HepG2 (cell line): ENCODE data around the gene NABP1. TPM values are rescaled to one million over a fixed set of nuclear protein-coding genes. Genes with fewer than 3 reads are reported as not detected.

Experiments used
- ARID5B ChIP-seq: IDR thresholded peaks from 2 replicates; pipeline ENCODE4 v1.4.0; 2020; ENCODE audit warnings: mild to moderate bottlenecking, missing genetic modification reagents
- ASH2L ChIP-seq: fragments of 300-600, 200-600 bp; sonication (generic); IDR thresholded peaks from 2 replicates; pipeline ENCODE4 v1.7.0; 2017; ENCODE audit warnings: low read depth, mild to moderate bottlenecking, moderate library complexity, mixed read lengths, low read length; ENCODE audit not compliant: insufficient read length
- DZIP1 ChIP-seq: sonication (generic); formaldehyde crosslinking; IDR thresholded peaks from 2 replicates; pipeline ENCODE4 v1.5.0; 2020; ENCODE audit warnings: mild to moderate bottlenecking, missing genetic modification reagents
- GPN1 ChIP-seq: sonication (generic); formaldehyde crosslinking; IDR thresholded peaks from 2 replicates; pipeline ENCODE4 v1.5.1; 2020; ENCODE audit warnings: missing genetic modification reagents, borderline replicate concordance
- HDAC1 ChIP-seq: sonication (generic); formaldehyde crosslinking; IDR thresholded peaks from 2 replicates; pipeline ENCODE4 v1.5.1; 2020; ENCODE audit warnings: mild to moderate bottlenecking, missing genetic modification reagents
- HNF4A ChIP-seq: sonication (generic); formaldehyde crosslinking; IDR thresholded peaks from 2 replicates; pipeline ENCODE4 v1.4.0; 2020; ENCODE audit warnings: missing genetic modification reagents
- NR0B2 ChIP-seq: sonication (generic); formaldehyde crosslinking; IDR thresholded peaks from 2 replicates; pipeline ENCODE4 v1.4.0; 2020; ENCODE audit warnings: mild to moderate bottlenecking, missing genetic modification reagents
- RBFOX2 ChIP-seq: fragments of 200-400 bp; formaldehyde crosslinking; IDR thresholded peaks from 2 replicates; pipeline ENCODE4 v1.6.1; 2017; ENCODE audit warnings: low read depth, mild to moderate bottlenecking, low read length
- SCMH1 ChIP-seq: sonication (generic); formaldehyde crosslinking; IDR thresholded peaks from 2 replicates; pipeline ENCODE4 v1.9.0; 2021; ENCODE audit warnings: missing genetic modification reagents, mild to moderate bottlenecking, borderline replicate concordance
- SMYD3 ChIP-seq: sonication (generic); formaldehyde crosslinking; IDR thresholded peaks from 2 replicates; pipeline ENCODE4 v1.8.1; 2023; ENCODE audit warnings: mild to moderate bottlenecking, missing genetic modification reagents
- SP140L ChIP-seq: sonication (generic); formaldehyde crosslinking; IDR thresholded peaks from 2 replicates; pipeline ENCODE4 v1.4.0; 2020; ENCODE audit warnings: missing genetic modification reagents, borderline replicate concordance
- TAF1 ChIP-seq: sonication (generic); formaldehyde crosslinking; IDR thresholded peaks from 2 replicates; pipeline ENCODE4 v1.4.0; 2020; ENCODE audit warnings: missing genetic modification reagents
- ZBED4 ChIP-seq: sonication (generic); formaldehyde crosslinking; IDR thresholded peaks from 2 replicates; pipeline ENCODE4 v1.4.0; 2020; ENCODE audit warnings: missing genetic modification reagents, borderline replicate concordance
- ZBTB3 ChIP-seq: sonication (generic); formaldehyde crosslinking; IDR thresholded peaks from 2 replicates; pipeline ENCODE4 v1.4.0; 2020; ENCODE audit warnings: low read depth, mild to moderate bottlenecking, moderate library complexity, missing genetic modification reagents, borderline replicate concordance
- ZNF207 ChIP-seq: fragments of 450-650 bp; IDR thresholded peaks from 2 replicates; pipeline ENCODE4 v1.6.1; 2016; ENCODE audit warnings: antibody characterized with exemption, borderline replicate concordance
- ZNF781 ChIP-seq: sonication (generic); formaldehyde crosslinking; IDR thresholded peaks from 2 replicates; pipeline ENCODE4 v1.5.1; 2020; ENCODE audit warnings: borderline replicate concordance, mild to moderate bottlenecking, missing genetic modification reagents; ENCODE audit errors: not compliant biosample characterization
- polyA plus RNA-seq, 8 experiments: library from polyadenylated mRNA; depleted of rRNA in 3 of 8; stranded (reverse) in 7 of 8; unstranded in 1 of 8; fragments of >200 nt; fragmentation: Illumina TruSeq in 4 of 8; extraction: Trizol in 4 of 8; gene quantifications; 2 replicates each; pipeline versions ENCODE4 v1.2.1 to v1.2.3, GENCODE V29; 2011 to 2016; ENCODE audit warnings: low read depth in 4 of 8, missing spikeins in 1 of 8, mixed read lengths in 1 of 8; ENCODE audit not compliant: insufficient read depth in 1 of 8
- total RNA-seq, 5 experiments: library from RNA; depleted of rRNA; stranded (reverse); fragments of >200 nt; fragmentation: Illumina TruSeq; extraction: Trizol; gene quantifications; 2 replicates each; pipeline ENCODE4 v1.2.3, GENCODE V29; 2016; ENCODE audit warnings: low read depth in 1 of 5

The NABP1 gene
- total and polyA plus RNA-seq, 2 of the 13 experiments (the other 11 are each of a cell fraction or from before 2014, with no cell fraction given) = 14.9 to 19.8 TPM

- TF ChIP-seq ZBED4 (no peak), ASH2L (peak; percentile 64), SMYD3 (0 out of 2 replicates have a peak, but pooled peaks have one; percentile 17), DZIP1 (no peak), TAF1 (CRISPR knock-in tag) (no peak), SCMH1 (no peak), HDAC1 (CRISPR knock-in tag) (no peak), RBFOX2 (no peak), ZNF781 (CRISPR knock-in tag) (no peak), GPN1 (CRISPR knock-in tag) (no peak), ARID5B (CRISPR knock-in tag) (0 out of 2 replicates have a peak, but pooled peaks have one; percentile 1), HNF4A (0 out of 2 replicates have a peak, but pooled peaks have one; percentile 8), ZBTB3 (CRISPR knock-in tag) (no peak), SP140L (CRISPR knock-in tag) (no peak), ZNF207 (no peak), NR0B2 (CRISPR knock-in tag) (no peak)
These were observed 42.4 kb upstream of the NABP1 start (continued) for GRCh38 chr2:191635333-191636234.
